Progenitor cell of endocrine pancreas (in vitro differentiated cells): ENCODE measurements around the gene TMEM8B. TPM values are rescaled to one million over a fixed set of nuclear protein-coding genes. Genes with fewer than 3 reads are reported as not detected.
"Not testable (repeated sequence)": the region's sequence is repeated elsewhere in the genome, so short reads cannot be mapped to it uniquely, and the experiment has no call there.

Experiments used
- DNase-seq: peaks from one replicate; pipeline ENCODE4 v3.0.0; 2021; ENCODE audit warnings: low spot score; ENCODE audit not compliant: unreplicated experiment
- H3K27ac Mint-ChIP-seq: 2 replicates; pipeline ENCODE4 v1.8.0; 2021; ENCODE audit warnings: mild to moderate bottlenecking, moderate library complexity, mixed read lengths
- H3K27me3 Mint-ChIP-seq: 2 replicates; pipeline ENCODE4 v1.8.0; 2021; ENCODE audit warnings: mixed read lengths
- H3K36me3 Mint-ChIP-seq: 2 replicates; pipeline ENCODE4 v1.8.0; 2022; ENCODE audit warnings: mixed read lengths; ENCODE audit not compliant: insufficient read depth
- H3K4me1 Mint-ChIP-seq: 2 replicates; pipeline ENCODE4 v1.8.0; 2021; ENCODE audit warnings: low read depth, mixed read lengths
- H3K4me3 Mint-ChIP-seq: 2 replicates; pipeline ENCODE4 v1.8.0; 2021; ENCODE audit warnings: low read depth, mild to moderate bottlenecking, moderate library complexity, mixed read lengths
- H3K9me3 Mint-ChIP-seq: 2 replicates; pipeline ENCODE4 v1.8.0; 2021; ENCODE audit warnings: low read depth, mixed read lengths
- CTCF ChIP-seq: fragments of 200-600 bp; sonication (generic); IDR thresholded peaks from one replicate; pipeline ENCODE4 v1.5.0; 2021; ENCODE audit warnings: antibody characterized with exemption, mild to moderate bottlenecking; ENCODE audit not compliant: unreplicated experiment
- total RNA-seq: library from RNA; stranded (reverse); gene quantifications from 2 replicates; pipeline ENCODE4 v1.2.1, GENCODE V29; 2021

The TMEM8B gene
- total RNA-seq, 1 donor from 2014 or later = 24.1 TPM

- Mint-ChIP-seq H3K36me3 (no peaks in the 10 kb centered on the region), H3K27me3 (peaks cover 13% of the 10 kb centered on the region), H3K27ac (no peak overlapping the region), H3K4me3 (no peak overlapping the region), H3K9me3 (no peaks in the 10 kb centered on the region), H3K4me1 (no peaks in the 10 kb centered on the region)
- TF ChIP-seq CTCF = peak; percentile 97
- peak; percentile 79 for DNase-seq
Observed at GRCh38 chr9:35882263-35882848, 53.3 kb downstream of the TMEM8B start.

- no peak for DNase-seq
- H3K9me3 Mint-ChIP-seq = no peaks in the 10 kb centered on the region
- no peaks in the 10 kb centered on the region for H3K4me1 Mint-ChIP-seq
- peaks cover 13% of the 10 kb centered on the region for H3K27me3 Mint-ChIP-seq
- H3K27ac Mint-ChIP-seq = no peak overlapping the region
- H3K36me3 Mint-ChIP-seq = no peaks in the 10 kb centered on the region
- TF ChIP-seq CTCF = no peak
- no peak overlapping the region for H3K4me3 Mint-ChIP-seq
Observed at GRCh38 chr9:35882996-35883395, 54.0 kb downstream of the TMEM8B start.

GRCh38 chr9:35884908-35885307 is 55.9 kb downstream of the TMEM8B start:
- H3K27me3 Mint-ChIP-seq = peaks cover 10% of the 10 kb centered on the region
- not testable (repeated sequence) for H3K27ac Mint-ChIP-seq, H3K4me3 Mint-ChIP-seq, H3K4me1 Mint-ChIP-seq, H3K36me3 Mint-ChIP-seq, H3K9me3 Mint-ChIP-seq, DNase-seq

- Mint-ChIP-seq H3K27ac (no peak overlapping the region), H3K4me3 (no peak overlapping the region), H3K9me3 (no peaks in the 10 kb centered on the region), H3K27me3 (peaks cover 24% of the 10 kb centered on the region), H3K36me3 (no peaks in the 10 kb centered on the region), H3K4me1 (no peaks in the 10 kb centered on the region)
- no peak for TF ChIP-seq CTCF
- DNase-seq = no peak
Observed at GRCh38 chr9:35891646-35892045, 62.6 kb downstream of the TMEM8B start.

- Mint-ChIP-seq H3K36me3 (no peaks in the 10 kb centered on the region), H3K9me3 (no peaks in the 10 kb centered on the region), H3K27ac (no peak overlapping the region), H3K27me3 (peaks cover 24% of the 10 kb centered on the region), H3K4me3 (no peak overlapping the region), H3K4me1 (no peaks in the 10 kb centered on the region)
- DNase-seq = no peak
- no peak for TF ChIP-seq CTCF
Observed at GRCh38 chr9:35892051-35892450, 63.0 kb downstream of the TMEM8B start.

GRCh38 chr9:35896570-35896969 is 67.5 kb downstream of the TMEM8B start:
- H3K36me3 Mint-ChIP-seq = no peaks in the 10 kb centered on the region
- no peaks in the 10 kb centered on the region for H3K9me3 Mint-ChIP-seq
- DNase-seq = no peak
- peaks cover 29% of the 10 kb centered on the region for H3K27me3 Mint-ChIP-seq
- peaks cover 1% of the 10 kb centered on the region for H3K4me1 Mint-ChIP-seq
- TF ChIP-seq CTCF = no peak
- no peak overlapping the region for H3K27ac Mint-ChIP-seq
- H3K4me3 Mint-ChIP-seq = no peak overlapping the region

- H3K27me3 Mint-ChIP-seq = peaks cover 26% of the 10 kb centered on the region
- H3K4me1 Mint-ChIP-seq, H3K27ac Mint-ChIP-seq, DNase-seq, H3K9me3 Mint-ChIP-seq, H3K4me3 Mint-ChIP-seq, H3K36me3 Mint-ChIP-seq: not testable (repeated sequence)
Observed at GRCh38 chr9:35897376-35898099, 68.5 kb downstream of the TMEM8B start.
